DMS53 (cell line): Measurements from ENCODE around the gene LAMA2.

Experiments
- DNase-seq: peaks from one replicate; lab custom pipeline; 2025; lab: John Stamatoyannopoulos, UW

LAMA2 gene

DNA sequence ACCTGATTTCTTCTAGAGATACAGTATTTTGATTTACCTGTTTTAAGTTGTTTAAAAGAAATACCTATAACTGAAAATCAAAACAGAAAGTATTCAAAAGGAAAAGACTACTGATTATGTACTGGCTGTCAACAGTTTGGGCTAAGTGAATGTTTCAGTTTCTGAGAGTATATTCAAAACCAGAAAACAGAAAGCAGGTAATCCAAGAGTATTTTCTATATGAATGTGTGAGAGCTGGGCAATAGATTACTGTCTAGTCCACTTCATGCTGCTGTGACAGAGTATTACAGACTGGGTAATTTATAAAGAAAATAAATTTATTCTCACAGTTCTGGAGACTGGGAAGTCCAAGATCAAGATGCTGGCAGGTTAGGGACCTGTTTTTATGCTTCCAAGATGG is 566.0 kb downstream of the LAMA2 start:
- no peak for DNase-seq

DNA sequence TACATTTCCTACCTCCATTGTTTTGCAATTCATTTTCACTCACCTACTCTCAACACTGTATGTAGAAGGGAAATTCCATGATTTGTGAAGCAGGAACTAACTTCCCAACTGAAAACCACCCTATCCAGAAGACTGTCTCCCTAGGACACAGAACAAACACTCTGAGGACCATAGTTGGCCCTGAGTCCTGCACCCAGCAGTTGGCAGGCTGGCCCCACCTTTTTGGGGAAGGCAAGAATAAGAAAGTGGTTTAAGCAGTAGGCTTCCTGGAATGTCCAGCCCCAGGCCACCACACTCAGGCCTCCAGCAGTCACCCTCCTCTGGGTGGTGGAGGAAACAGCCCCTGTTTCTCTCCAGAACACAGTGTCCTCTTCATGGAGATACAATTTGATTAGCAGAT is 568.2 kb downstream of the LAMA2 start:
- DNase-seq: no peak

DNA sequence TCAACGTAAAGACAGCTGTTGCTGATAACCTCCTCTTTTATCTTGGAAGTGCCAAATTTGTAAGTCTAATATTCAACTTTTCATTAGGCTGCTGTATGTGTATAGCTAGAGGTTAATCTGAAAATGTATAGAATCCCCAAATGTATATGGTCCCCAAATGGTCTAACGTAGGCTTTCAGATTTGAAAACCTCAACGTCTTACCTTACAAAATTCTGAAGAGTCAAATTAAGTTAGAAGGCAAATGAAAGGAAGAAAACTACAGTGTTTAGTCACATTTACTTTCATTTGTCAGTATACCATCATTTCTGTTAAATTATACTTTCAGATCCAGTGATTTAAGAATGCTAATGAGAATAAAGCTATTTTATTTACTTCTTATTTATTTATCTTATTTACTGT is 570.1 kb downstream of the LAMA2 start:
- DNase-seq: no peak

DNA sequence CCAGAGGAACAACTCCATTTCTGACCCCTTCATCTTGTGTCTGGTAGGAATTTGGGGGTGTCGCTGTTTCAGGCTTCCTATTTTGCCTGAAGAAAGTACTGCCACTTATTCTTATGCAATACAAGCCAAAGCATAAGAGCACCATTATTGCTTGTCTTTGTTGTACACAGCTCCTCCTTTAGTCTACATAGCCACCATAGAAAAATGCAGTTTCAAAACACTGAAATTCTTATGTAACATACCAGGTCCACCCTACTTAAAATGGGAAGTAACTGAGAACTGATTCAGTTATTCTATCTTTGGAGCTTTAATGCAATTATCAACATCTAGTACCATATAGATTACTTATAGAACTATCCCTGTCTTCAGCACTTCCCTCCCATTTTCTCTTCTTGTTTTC is 571.5 kb downstream of the LAMA2 start:
- no peak for DNase-seq

DNA sequence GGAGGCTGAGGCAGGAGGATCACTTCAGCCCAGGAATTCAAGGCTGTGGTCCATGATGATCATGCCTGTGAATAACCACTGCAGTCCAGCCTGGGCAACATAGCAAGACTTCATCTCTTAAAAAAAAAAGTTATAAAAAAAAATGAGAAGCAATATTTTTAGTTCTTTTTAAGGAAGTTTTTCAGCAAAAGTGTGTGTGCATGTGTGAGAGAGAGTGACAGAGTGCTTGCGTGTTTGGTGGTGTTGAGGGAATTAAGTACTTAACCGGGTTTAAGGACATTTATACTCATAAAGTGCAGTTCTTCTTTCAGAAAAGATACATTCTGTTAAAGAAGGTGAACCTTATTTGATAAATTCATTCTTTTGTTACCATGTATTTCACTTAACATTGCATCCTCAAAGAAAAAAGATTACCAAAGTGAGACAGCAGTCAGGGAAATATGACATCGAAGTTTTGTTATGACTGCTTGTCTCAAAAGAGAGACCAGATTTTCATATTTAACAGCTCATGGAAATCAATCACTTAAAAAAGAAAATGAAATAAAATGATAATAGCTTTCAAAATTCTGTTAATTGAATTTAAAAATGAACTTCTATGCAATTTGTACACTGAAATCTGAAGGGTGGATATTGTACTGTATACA is 572.3 kb downstream of the LAMA2 start:
- no peak for DNase-seq

DNA sequence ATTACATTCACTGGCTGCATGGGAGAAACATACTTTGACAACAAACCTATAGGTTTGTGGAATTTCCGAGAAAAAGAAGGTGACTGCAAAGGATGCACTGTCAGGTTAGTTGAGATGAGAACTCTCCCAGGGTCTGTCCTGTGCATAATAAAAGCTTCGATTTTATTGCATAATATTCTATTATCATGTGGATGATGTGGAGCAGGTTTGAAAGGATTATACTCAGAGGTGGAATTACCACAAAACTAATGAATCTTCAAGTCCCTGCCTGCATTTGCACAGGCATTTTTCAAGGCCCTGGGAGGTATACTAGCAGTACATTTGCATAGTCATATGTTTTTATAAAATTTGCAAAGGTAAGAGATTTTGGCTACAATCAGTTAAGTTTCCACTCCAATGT is 577.3 kb downstream of the LAMA2 start:
- DNase-seq: no peak

DNA sequence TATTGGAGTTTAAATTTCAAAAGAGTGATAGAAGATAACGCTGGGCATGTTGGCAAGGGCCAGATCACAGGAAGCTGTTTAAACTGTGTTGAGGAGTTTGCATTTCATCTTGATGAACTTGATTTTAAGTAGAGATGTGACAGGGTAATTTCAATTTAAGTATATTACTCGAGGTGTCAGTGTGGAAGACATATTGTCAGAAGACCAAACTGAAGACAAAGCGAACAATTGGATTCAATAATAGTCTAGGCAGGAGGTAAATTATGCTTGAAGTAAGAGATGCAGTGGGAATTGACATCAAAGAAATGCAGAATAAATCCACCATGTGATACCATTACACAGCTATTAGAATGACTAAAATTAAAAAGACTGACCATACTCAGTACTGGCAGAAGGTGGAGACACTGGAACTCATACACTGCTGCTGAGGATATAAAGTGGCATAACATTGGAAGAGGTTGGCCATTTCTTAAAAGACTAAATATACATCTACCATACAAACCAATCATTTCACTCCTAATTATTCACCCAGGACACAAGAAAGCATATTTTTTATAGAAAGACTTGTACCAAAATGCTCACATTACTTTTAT is 586.2 kb downstream of the LAMA2 start:
- no peak for DNase-seq

DNA sequence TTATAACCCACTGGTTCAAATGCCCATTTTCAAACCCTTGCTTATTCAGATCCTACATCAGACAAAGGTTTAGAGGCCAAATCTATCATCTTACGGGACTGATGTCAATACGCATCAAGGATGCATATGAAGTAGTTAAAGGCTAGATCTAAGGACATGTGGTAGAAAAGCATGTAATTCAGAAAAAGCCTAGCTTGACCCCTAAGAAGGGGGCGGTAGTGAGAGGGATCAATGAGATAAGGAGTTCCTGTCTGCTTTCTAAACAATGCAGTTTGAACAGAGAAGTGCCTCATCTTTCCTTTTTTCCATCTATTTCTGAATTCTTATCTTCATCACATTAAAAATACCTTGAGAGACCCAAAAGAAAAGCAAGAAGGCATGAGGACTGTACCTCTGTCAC is 589.3 kb downstream of the LAMA2 start:
- DNase-seq: no peak

DNA sequence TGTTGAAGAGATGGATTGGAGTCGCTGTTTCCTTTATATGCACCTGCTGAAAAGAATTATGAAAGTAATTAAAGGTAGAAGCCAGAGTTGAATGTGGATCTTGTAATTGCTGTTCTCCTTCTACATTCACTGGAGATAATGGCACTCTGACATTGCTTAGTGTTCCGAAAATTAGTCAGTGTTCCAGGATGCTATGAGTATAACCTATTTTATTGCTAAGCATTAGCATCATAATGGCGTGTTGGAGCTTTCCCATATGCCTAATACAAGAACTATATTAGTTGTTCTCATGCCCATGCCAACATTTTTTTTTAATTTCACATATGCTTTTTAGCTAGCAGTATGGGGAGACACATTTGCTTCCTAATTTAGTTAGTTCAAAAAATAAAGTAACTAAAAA is 590.6 kb downstream of the LAMA2 start:
- DNase-seq: no peak

DNA sequence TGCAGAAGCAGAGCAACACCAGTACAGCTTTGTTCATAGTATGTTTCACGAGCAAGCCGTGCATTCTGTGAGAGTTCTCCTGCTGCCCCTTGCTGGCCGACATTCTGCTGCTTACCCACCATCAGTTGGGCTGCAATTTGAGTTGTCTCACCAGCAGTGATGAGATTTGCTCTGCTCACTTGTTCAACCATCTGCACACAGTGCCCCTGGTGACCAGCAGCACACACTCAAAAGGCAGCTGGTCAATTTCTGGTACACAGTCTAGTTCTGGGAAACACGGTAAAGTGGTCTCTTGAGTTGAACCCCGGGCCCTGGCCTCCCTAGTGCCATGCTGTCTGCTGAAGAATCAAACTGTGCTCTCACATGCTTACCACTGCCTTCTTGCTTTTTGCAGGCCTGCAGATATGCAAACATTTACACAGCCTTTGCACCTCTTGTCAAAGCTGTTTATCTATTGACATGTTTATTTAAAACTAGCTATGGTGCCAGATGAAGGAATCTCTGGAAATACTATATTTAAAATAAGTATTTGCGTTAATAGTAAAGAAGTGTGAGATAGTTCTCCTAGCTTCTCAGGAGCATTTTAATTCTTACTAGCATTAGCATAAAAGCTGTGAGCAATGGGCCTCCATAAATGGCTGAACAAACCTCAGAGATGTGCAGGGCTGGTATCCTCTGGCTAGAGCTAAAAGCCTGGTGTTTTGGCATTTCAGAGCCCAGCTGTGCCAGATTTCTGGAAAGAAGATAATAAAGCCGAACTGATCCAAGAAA is 592.7 kb downstream of the LAMA2 start:
- DNase-seq: peak; percentile 65

DNA sequence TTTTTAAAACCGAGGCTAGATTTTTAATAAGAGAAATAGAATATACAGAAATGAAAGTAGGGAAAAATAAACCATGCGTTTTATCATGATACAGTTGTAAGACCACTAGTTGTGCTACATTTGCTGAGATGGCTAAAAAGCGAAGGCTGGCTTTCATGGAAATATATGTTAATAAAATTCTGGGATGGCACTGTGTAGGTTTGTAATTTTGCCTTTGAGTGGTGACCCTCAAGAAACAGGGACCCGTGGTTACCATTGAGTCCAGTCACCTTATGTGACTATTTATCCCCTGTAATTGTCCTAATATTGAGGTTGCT is 593.3 kb downstream of the LAMA2 start:
- no peak for DNase-seq

DNA sequence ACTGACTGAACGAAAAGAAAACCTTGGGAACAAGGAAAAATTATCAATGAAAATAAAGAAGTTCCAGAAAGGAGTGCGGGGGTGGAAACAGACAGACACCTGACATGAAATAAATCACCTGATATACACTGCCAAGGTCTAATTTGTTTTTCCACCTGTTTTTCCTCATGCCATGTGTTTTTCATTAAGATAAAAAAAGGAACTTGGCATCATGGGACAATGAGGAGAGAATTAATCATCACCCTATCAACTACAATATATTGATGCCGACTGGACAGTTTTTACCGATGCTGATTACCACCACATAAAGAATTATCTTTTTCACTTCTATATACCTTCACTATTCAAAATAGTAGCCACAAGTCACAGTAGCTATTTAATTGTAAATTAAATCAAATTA is 593.9 kb downstream of the LAMA2 start:
- no peak for DNase-seq

DNA sequence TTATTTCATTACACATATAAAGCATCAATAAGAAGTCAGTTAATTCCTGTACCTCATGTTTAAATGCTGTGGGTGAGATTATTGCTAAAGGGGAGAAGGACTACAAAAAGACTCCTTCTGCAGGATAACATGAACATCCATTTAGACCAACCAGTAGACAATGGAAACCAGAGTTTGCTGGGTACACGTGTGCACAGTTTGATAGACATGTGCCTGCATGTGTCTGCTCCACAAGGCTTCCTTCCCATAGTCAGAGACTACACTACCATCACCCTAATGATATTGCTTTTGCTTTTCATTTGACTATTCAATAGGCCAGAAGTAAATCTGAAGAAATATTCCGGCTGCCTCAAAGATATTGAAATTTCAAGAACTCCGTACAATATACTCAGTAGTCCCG is 595.4 kb downstream of the LAMA2 start:
- no peak for DNase-seq

DNA sequence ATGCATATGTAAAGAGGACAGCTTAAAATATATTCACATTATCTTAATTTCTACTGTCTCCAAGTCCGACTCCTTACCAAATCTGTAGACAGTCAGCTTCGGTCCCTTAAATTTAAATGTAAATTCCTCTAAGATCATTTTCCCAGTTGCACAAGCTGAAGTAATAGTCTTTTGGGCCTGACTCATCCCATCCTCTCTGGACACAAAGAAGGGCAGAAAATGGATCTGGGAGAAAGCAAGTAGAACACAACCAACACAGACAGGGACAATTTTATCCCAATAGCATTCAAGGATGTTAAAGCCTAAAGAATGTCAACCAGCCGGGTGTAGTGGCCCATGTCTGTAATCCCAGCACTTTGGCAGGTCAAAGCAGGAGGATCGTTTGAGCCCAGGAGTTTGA is 598.8 kb downstream of the LAMA2 start:
- DNase-seq: no peak

DNA sequence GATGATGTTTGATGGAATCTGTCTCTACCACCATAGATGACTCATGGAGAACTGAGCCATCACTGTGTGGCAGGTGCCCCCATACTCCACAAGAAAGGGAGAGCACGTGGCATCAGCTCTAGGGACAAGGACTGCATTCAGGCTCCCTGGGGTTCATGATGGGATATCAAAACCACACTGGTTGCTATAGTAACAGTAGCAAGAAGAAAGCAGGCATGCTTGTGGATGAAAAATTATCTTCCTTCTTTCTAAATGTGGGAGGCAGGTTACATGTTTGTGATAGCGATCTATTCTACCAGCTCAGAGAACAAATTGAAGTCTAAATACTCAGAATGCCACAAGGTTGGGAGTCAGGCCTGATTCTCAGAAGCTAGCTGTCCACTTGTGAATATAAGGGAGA is 602.8 kb downstream of the LAMA2 start:
- no peak for DNase-seq

DNA sequence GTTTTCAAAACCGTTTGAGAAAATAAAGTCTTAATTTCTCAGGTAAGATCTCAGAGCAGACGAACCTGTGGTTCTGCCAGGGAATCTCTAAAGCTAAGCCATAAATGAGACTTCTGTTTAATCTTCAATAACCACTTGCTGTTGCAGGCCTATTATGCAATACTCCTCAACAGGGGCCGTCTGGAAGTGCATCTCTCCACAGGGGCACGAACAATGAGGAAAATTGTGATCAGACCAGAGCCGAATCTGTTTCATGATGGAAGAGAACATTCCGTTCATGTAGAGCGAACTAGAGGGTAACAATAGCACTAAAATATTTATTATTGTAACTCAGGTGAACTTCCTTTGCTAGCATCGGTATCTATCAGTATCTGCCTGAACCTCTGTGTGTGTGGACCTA is 603.4 kb downstream of the LAMA2 start:
- DNase-seq: no peak

DNA sequence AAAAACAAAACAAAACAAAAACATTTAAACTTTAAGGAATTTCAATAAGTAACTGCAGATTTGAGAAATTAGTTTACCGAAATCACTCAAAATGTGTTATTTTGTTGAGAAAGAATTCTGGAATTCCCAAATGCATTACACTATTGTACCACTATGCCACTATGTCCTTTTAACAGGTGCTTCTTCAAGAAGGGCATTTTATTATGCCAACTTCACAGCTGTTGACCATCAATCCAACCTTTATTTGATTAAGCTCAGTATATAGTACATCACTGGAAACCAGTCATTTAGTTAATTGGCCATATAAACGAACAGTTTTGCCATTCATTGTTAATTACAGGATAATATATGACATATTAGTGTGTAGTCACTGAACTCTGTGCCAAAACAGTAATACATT is 605.4 kb downstream of the LAMA2 start:
- DNase-seq: no peak

DNA sequence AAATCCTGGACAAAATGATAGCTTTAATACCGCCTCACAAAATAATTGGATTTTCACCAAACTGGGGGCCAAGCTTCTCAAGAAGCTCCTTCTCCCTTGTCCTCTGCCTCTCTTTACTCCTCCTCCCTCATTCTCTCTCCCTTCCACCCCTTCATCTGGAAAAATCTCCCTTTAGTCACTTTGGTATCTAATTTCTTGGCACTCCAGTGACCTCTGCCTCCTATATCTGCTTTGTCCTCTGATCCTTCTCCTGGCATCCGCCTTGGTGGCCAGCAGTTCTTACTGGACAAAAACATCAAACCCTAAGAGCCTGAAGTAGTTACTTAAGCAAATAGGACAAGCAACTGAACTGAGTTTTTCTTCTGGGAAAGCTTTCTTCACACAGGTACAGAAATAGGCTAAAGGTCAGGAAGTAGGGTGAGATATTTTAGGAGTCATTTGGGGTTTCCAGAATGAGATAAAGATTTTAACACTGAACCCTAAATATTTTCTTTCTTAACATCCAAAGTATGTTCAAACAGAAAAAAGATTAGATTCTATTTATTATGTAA is 606.4 kb downstream of the LAMA2 start:
- no peak for DNase-seq

DNA sequence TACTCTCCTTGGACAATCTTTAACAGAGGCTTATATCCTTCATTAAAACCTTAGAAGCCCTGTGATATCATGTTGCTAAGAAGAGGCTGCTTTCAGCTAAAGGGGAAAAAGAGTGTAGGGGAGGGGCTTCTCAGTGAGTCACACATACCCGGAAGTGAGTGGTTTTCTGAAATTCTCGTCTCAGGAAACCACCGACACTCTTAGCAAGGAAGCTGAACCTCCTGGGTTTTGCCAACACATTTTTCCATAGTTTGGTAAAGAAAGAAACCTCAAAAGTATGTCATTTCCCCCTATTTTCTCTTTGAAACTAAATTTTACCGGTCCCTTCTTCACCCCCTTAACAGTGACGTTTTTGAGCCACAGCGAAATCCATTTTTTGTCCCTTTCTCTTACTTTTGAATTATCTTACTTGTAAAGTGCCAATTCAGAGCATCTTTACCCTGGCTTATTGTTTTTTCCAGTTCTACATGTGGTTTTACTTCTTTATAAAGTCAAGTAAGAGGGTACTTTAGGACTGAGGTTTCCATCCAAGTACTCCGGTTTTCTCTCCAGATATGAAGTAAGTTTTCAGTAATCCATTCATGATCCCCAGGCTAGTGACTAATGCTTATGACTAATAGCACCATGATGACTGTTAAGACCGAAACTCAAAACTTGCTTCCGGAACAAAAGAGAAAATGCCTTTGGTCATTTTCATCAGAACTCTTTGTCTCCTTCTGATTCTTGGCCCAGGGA is 607.8 kb downstream of the LAMA2 start:
- peak; percentile 66 for DNase-seq

DNA sequence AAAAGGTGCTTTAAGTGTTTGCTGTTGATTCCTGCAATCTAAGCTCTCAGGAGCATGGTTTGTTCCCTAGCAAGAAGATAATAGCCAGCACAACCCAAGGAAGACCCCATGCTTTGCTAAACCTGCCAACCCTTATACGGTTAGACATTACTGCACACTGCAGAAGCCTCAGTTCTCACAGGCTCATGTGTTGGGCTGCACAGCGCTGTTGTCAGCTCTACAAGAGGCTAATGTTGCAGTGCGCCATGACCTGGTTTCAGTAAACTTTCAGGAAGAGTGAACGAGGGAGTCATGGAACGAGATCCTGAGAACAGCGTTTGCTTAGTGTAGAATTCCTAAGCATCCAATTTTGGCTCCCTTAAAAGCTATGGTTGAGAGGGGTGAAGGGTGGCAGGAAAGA is 608.5 kb downstream of the LAMA2 start:
- peak; percentile 26 for DNase-seq

DNA sequence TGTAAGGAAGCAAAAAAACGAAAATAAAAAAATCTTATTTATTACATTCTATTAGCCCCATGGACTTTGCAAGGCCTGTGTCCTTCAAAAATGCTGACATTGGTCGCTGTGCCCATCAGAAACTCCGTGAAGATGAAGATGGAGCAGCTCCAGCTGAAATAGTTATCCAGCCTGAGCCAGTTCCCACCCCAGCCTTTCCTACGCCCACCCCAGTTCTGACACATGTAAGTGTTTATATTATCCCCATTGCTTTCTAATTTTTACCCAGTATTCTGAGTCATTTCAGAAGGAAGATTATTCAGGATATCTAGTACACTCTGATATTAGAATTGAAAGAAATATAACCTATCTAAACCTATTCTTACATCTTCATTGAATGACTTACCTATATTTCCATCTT is 609.3 kb downstream of the LAMA2 start:
- no peak for DNase-seq

DNA sequence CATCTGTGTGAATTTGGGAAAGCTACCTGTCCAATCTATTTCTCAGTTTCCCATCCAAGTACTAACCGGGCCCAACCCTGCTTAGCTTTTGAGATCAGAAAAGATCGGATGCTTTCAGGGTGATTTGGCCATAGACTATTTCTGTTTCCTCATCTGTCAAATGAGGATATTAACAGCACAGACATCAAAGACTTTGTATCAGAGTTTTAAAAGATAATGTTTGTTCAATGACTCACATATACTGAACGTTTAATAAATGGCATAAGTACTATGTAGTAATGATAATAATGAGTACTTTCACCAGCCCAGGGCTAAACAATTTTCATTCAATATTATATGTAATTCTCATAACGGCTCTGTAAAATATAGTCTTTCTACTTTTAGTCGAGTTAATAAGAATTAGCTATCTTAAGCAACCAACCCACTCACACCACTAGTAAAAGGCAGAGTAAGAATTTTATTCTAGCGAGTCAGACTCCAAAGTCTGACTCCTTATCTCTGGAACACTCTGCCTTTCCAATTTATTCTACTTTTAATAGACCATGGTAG is 610.5 kb downstream of the LAMA2 start:
- DNase-seq: peak; percentile 19

DNA sequence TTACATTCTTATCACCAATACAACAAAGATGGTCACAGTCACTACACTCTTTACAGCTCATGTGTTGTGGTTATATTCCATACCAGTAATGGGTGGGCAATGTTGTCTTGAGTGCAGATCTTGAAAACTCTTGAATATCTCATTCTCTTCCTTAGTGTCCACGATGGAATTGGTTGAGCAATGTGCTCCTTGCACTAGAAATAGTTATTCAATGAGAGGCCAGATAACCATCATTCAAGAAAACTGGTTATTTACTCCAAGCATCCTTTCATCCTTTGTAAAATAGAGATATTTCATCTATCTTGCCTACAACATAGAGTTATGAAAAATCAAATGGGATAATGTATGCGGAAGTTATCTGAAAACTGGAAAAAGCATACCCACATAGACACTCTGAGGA is 611.2 kb downstream of the LAMA2 start:
- no peak for DNase-seq
